Caco-2 (cell line): ENCODE measurements around the gene THADA. TPM values are rescaled to one million over a fixed set of nuclear protein-coding genes. Genes with fewer than 3 reads are reported as not detected.

Experiments used
- BruUV-seq: library from RNA; stranded (reverse); fragments of 400-500 nt; replicated peaks from 2 replicates; lab custom pipeline; 2021; lab: Mats Ljungman, UMichigan
- CTCF ChIA-PET: fragments of 300-600 bp; sonication (Branson Sonifier 250); formaldehyde crosslinking; loops from one replicate; lab custom pipeline; 2022; ENCODE audit warnings: antibody characterized with exemption; lab: Charles Lee
- POLR2A ChIA-PET: fragments of 300-600 bp; sonication (Branson Sonifier 250); formaldehyde crosslinking; loops from one replicate; lab custom pipeline; 2022; ENCODE audit warnings: antibody characterized with exemption; lab: Charles Lee
- DNase-seq, 2 experiments: peaks; one replicate each; pipeline versions ENCODE4 v3.0.0 to v3.0.0-alpha.2; 2020 to 2022
- H3K27me3 ChIP-seq: replicated peaks from 2 replicates; pipeline ENCODE4 v1.6.0; 2011; ENCODE audit warnings: low read length; ENCODE audit not compliant: control insufficient read depth, insufficient read depth
- H3K36me3 ChIP-seq: 2 replicates; pipeline ENCODE4 v1.5.1; 2011; ENCODE audit warnings: low read length; ENCODE audit not compliant: control insufficient read depth, insufficient read depth
- H3K4me1 ChIP-seq: fragments of 250-450 bp; sonication (Bioruptor Pico); 2 replicates; pipeline ENCODE4 v1.5.1; 2020; ENCODE audit warnings: mild to moderate bottlenecking
- H3K4me3 ChIP-seq: 2 replicates; pipeline ENCODE4 v1.5.1; 2011; ENCODE audit warnings: low read depth, mild to moderate bottlenecking, control low read depth, low read length
- H3K9me3 ChIP-seq: fragments of 250-450 bp; sonication (Bioruptor Pico); 2 replicates; pipeline ENCODE4 v1.5.1; 2020; ENCODE audit warnings: mild to moderate bottlenecking, moderate library complexity
- H3K27ac Mint-ChIP-seq: one replicate; pipeline ENCODE4 v1.8.0; 2022; ENCODE audit warnings: mixed read lengths; ENCODE audit not compliant: unreplicated experiment
- H3K27me3 Mint-ChIP-seq: one replicate; pipeline ENCODE4 v1.8.0; 2022; ENCODE audit warnings: mixed read lengths; ENCODE audit not compliant: insufficient read depth, unreplicated experiment
- H3K36me3 Mint-ChIP-seq: one replicate; pipeline ENCODE4 v1.8.0; 2022; ENCODE audit warnings: mild to moderate bottlenecking, mixed read lengths; ENCODE audit not compliant: insufficient read depth, unreplicated experiment
- H3K4me1 Mint-ChIP-seq: one replicate; pipeline ENCODE4 v1.8.0; 2022; ENCODE audit warnings: low read depth, mixed read lengths; ENCODE audit not compliant: unreplicated experiment
- H3K4me3 Mint-ChIP-seq: one replicate; pipeline ENCODE4 v1.8.0; 2022; ENCODE audit warnings: mild to moderate bottlenecking, moderate library complexity, mixed read lengths; ENCODE audit not compliant: unreplicated experiment
- H3K9me3 Mint-ChIP-seq: one replicate; pipeline ENCODE4 v1.8.0; 2022; ENCODE audit warnings: mixed read lengths; ENCODE audit not compliant: unreplicated experiment
- intact Hi-C: fragments of 100-400 bp; cut with micrococcal nuclease; formaldehyde crosslinking; loops from one replicate; pipeline ENCODE4 v1.10.0; 2022; ENCODE audit not compliant: unreplicated experiment
- total RNA-seq: library from RNA; stranded (reverse); gene quantifications from 2 replicates; pipeline ENCODE4 v1.2.3, GENCODE V29; 2022
- TF ChIP-seq, protein P1 (sequence below), 2 experiments: fragments of 200-600 bp in 1 of 2; IDR thresholded peaks; 1 replicate in 1 of 2; 2 replicates in 1 of 2; pipeline versions ENCODE4 v1.5.1 to v1.8.0; 2011 to 2022; ENCODE audit warnings: antibody characterized with exemption in 1 of 2, control low read depth in 1 of 2, inconsistent platforms in 1 of 2, low read depth in 1 of 2, low read length in 1 of 2, mild to moderate bottlenecking in 1 of 2, moderate library complexity in 1 of 2; ENCODE audit not compliant: insufficient read depth in 1 of 2, severe bottlenecking in 1 of 2, unreplicated experiment in 1 of 2

The THADA gene
- total RNA-seq, 1 experiment from 2014 or later, result 33.8 TPM

DNA sequence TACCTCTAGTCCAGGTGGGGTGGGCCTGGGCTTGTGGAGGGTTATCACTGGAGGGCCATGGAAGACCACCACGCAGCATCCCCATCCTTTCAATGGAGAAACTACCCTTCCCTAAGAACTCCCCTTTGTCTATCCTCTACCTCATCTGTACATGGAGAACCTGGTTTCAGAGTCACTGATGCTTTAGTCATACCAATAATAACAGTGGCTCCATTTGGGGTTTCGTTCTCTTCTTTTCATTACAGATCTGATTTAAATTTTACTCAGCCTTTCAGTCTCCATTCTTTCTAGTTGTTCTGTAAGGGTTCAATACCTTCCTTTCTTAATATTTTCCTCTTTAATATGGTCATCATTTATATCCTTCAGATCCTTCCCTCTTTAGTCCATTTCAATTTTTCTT, 314.8 kb downstream of the THADA start:
- peaks cover 13% of the 10 kb centered on the region for H3K36me3 ChIP-seq
- no peak overlapping the region for H3K4me3 Mint-ChIP-seq
- H3K9me3 Mint-ChIP-seq, result peaks cover 35% of the 10 kb centered on the region
- ChIA-PET CTCF (interaction anchor here (0.5 kb wide), 1 partner anchor 353 kb away, joined by 4 read pairs; no protein-coding TSS in a partner anchor), POLR2A (no interaction called here)
- H3K27me3 ChIP-seq, result no peaks in the 10 kb centered on the region
- no peaks in the 10 kb centered on the region for H3K27me3 Mint-ChIP-seq
- no peaks in the 10 kb centered on the region for H3K4me1 Mint-ChIP-seq
- peaks cover 22% of the 10 kb centered on the region for H3K9me3 ChIP-seq
- TF ChIP-seq, protein P1, sequence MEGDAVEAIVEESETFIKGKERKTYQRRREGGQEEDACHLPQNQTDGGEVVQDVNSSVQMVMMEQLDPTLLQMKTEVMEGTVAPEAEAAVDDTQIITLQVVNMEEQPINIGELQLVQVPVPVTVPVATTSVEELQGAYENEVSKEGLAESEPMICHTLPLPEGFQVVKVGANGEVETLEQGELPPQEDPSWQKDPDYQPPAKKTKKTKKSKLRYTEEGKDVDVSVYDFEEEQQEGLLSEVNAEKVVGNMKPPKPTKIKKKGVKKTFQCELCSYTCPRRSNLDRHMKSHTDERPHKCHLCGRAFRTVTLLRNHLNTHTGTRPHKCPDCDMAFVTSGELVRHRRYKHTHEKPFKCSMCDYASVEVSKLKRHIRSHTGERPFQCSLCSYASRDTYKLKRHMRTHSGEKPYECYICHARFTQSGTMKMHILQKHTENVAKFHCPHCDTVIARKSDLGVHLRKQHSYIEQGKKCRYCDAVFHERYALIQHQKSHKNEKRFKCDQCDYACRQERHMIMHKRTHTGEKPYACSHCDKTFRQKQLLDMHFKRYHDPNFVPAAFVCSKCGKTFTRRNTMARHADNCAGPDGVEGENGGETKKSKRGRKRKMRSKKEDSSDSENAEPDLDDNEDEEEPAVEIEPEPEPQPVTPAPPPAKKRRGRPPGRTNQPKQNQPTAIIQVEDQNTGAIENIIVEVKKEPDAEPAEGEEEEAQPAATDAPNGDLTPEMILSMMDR (IDR thresholded peaks at IDR 0.05; ENCODE audit: insufficient read depth in 1 of 2, low read depth in 1 of 2, low read length in 1 of 2, severe bottlenecking in 1 of 2, unreplicated experiment in 1 of 2), result no peak
- DNase-seq, result no peak
- no peak overlapping the region for H3K27ac Mint-ChIP-seq
- intact Hi-C loops, result no loop called here
- no peak overlapping the region for H3K4me3 ChIP-seq
- peaks cover 41% of the 10 kb centered on the region for H3K36me3 Mint-ChIP-seq
- BruUV-seq, result no TSS peak
- H3K4me1 ChIP-seq, result no peaks in the 10 kb centered on the region

DNA sequence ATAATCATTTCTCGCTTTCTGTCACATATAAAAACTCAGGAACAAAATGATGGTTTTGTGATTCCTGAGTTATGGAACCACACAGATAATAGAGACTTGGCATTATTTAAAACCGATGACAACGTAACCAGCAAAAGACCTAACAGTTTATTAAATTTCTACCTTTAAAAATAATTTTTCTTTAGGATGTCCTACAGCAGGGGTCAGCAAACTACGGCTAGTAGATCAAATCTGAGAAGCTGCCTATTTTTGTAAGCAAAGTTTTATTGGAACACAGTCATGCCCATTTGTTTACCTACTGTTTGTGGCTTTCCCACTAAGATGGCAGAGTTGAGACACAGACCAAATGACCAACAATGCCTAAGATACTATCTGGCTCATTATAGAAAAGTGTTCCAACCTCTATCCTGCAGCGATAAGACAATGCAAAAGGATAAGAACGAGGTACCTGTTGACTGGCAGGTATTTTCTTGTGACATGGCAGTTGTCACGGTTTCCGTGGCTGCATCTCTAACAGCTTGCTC, 316.5 kb downstream of the THADA start:
- ChIA-PET POLR2A (no interaction called here), CTCF (no interaction called here)
- Mint-ChIP-seq H3K4me1 (no peaks in the 10 kb centered on the region), H3K27me3 (no peaks in the 10 kb centered on the region), H3K4me3 (no peak overlapping the region), H3K9me3 (peaks cover 21% of the 10 kb centered on the region), H3K36me3 (peaks cover 25% of the 10 kb centered on the region), H3K27ac (no peak overlapping the region)
- no TSS peak for BruUV-seq
- peaks cover 3% of the 10 kb centered on the region for H3K36me3 ChIP-seq
- no peaks in the 10 kb centered on the region for H3K4me1 ChIP-seq
- intact Hi-C loops, result no loop called here
- H3K9me3 ChIP-seq, result peaks cover 10% of the 10 kb centered on the region
- TF ChIP-seq, protein P1 (IDR thresholded peaks at IDR 0.05; ENCODE audit: insufficient read depth in 1 of 2, low read depth in 1 of 2, low read length in 1 of 2, severe bottlenecking in 1 of 2, unreplicated experiment in 1 of 2), result no peak
- H3K27me3 ChIP-seq, result no peaks in the 10 kb centered on the region
- H3K4me3 ChIP-seq, result no peak overlapping the region
- no peak for DNase-seq

DNA sequence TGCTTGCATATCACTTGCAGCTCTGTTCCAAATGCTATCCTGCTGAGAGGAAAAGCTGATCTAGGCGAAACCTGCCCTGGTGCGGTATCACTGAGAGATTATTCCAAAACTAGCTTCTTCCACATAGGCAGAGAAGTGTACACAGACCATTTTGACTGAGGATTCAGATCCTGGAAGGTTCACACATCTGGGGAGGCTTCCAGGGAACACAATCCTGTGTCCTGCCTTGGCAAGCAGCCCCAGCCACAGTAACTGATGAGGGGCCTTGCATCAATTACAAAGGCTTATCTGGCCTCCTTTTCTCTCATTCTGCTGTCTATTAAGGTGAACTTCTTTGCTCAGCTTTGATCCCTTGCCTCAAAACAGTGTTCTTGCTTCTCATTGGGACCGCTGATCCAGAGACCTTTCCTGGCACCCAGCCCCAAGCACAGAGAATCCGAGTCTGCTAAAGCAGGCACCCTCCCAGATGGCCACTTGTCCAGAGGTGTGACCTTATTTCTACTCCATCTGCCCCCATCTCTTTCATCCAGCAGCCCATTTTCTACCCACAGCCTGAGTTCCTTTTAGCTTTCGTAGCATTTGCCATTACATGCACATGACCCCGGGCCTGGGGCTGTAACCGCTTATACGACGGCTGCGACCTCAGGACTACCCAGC, 317.1 kb downstream of the THADA start:
- H3K4me1 ChIP-seq, result no peaks in the 10 kb centered on the region
- no peak overlapping the region for H3K27ac Mint-ChIP-seq
- no peaks in the 10 kb centered on the region for H3K27me3 Mint-ChIP-seq
- intact Hi-C loops, result no loop called here
- no TSS peak for BruUV-seq
- no peak overlapping the region for H3K4me3 Mint-ChIP-seq
- no peaks in the 10 kb centered on the region; the same call in 1 of the 2 replicates for H3K36me3 ChIP-seq
- peaks cover 18% of the 10 kb centered on the region for H3K9me3 Mint-ChIP-seq
- peaks cover 3% of the 10 kb centered on the region for H3K9me3 ChIP-seq
- ChIA-PET POLR2A (no interaction called here), CTCF (no interaction called here)
- TF ChIP-seq, protein P1 (IDR thresholded peaks at IDR 0.05; ENCODE audit: insufficient read depth in 1 of 2, low read depth in 1 of 2, low read length in 1 of 2, severe bottlenecking in 1 of 2, unreplicated experiment in 1 of 2), result no peak
- no peaks in the 10 kb centered on the region for H3K4me1 Mint-ChIP-seq
- DNase-seq, result no peak
- no peaks in the 10 kb centered on the region for H3K27me3 ChIP-seq
- peaks cover 18% of the 10 kb centered on the region for H3K36me3 Mint-ChIP-seq
- no peak overlapping the region for H3K4me3 ChIP-seq
